HG02763 (cell line): ENCODE measurements around the gene JUND.

Experiments
- ATAC-seq: cut with Tn5 transposase; IDR thresholded peaks from one replicate; pipeline ENCODE4 v1.9.1; 2021; ENCODE audit warnings: mild to moderate bottlenecking, moderate library complexity; ENCODE audit not compliant: unreplicated experiment

JUND gene

DNA sequence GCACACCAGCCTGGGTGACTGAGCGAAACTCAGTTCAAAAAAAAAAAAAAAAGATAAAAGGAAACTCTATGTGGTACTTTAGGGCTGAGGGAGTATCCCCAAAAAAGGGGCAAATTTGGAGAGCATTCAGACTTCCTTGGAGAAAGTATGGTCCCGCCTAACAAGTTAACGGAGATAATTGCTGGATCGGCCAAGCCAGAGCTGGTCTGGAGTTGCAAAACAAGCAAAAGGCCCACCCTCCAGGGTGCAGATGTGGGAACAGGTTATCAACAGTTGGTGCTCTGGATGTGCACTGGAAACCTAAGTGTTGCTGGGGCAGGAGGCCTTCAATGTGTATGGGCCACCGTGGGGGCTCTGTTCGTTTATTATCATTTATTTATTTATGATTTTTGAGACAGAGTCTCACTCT is 10.0 kb downstream of the JUND start:
- no peak for ATAC-seq

DNA sequence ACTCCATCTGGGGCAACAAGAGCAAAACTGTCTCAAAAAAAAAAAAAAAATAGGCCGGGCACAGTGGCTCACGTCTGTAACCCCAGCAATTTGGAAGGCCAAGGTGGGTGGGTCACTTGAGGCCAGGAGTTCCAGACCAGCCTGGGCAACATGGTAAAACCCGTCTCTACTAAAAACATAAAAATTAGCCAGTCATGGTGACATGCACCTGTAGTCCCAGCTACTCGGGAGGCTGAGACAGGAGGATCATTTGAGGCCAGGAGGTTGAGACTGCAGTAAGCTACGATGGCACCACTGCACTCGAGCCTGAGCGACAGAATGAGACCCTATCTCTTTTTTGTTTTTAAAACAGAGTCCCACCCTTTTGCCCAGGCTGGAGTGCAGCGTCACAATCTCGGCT is 11.1 kb downstream of the JUND start:
- ATAC-seq: no peak

DNA sequence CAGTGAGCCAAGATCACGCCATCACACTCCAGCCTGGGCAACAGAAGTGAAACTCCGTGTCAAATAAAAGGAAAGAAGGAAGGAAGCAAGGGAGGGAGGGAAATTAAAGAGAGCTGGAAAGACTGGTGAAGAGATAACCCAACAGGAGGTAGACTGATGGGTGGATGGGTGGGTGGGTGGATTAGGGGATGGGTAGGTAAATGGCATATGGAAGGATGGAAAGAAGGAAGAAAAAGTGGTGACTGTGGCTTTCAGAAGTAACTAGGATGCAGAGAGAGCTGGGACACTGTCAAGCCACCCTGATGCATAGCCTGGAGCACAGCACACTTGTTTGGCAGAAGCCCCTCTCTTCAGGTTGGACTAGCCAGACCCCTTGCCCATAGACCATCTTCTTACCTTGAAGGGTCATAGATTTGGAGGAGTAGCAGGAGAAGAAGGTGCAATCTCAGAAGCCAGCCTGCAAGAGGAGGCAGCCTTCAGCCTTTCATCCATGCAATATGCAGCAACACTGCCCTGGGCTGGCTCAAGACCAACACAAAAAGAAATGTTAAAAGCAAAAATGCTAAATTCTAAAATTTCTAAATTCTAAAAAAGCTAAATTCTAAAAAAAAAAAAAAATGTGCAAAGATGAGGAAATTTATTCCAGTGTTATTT is 12.2 kb downstream of the JUND start:
- ATAC-seq: no peak

DNA sequence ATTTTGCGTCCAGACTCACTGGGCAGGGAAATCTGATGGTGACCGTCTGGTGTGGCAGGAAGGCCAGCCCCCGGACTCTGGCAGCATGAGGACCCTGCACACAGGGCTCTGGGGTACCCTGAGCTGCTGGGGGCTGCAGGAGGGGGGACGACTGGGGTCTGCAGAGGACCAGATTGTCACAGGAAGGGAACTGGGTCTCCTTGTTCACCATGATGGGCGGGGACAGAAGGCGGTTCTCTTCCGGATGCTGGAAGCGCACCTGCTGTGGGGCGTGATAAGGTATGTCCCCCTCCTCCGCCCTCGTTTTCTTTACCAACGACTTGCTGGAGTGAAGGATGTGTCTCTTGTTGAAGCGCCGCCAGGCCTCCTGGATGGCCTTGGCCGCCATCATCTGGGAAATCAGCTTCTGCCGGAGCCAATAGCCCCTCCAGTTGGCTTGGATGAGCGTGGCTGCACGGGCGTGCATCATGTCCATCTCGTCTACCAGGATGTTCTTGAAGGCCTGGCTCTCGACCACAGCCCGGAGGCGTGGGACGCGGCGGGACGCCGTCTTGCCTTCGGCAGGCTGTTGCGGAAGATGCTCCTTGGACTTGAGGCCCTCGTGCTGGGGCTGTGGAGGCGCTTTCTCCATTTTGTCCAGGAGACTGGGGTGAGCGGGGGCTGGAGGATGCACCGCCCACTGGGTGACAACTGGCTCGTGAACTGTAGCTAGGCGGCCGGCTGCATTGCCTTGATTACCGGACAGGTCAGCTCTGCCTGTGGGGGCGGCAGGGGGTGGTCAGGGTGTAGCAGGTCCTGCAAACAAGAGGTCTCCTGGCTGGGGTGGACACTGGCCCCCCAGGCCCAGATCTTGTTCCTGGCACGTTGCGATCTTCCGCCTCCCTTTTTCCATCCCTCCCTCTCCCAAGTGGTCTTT is 14.4 kb downstream of the JUND start:
- ATAC-seq: no peak

DNA sequence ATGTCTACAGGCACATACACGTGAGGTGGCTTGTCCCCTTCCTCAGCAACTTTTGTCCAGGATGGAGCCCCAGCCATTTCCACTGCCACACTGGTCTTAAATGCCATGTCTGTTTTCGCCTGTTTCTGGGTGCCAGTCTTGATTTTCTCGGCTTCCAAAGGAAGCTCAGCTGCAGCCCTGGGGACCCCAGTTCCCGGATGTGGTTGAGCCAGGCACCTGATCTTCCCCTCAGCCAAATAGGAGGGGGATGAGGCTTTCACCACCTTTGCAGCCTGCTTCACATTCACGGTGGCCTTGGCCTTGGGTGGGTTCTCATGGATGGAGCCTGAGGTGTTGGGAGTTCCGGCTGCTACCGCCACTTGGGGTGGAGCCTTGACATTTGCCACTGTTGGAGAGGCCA is 15.8 kb downstream of the JUND start:
- ATAC-seq: no peak

DNA sequence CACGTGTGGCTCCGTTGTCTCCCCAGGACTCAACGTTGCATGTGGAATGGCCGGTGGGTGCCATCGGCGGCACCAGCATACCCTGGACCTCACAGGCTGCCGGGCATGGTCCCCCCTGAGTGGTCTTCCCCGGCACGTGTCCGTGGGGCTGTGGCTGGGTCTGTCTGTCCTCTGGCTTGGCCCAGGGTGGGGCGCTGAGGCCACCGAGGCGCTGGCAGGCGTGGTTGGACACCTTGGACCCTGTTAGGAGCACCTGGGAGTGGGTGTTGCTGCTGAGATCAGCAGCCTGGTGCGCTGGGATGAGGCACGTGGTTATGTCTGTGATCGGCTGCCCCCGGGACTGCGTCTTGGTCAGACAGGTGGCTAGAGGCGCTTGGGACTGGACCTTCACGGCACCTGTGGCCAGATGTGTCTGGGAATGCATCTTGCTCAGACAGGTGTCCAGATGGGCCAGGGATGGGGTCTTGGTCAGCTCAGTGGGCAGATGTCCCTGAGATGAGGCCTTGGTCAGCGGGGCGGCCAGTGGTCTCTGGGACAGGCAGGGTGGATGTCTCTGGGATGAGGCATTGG is 16.4 kb downstream of the JUND start:
- ATAC-seq: no peak

DNA sequence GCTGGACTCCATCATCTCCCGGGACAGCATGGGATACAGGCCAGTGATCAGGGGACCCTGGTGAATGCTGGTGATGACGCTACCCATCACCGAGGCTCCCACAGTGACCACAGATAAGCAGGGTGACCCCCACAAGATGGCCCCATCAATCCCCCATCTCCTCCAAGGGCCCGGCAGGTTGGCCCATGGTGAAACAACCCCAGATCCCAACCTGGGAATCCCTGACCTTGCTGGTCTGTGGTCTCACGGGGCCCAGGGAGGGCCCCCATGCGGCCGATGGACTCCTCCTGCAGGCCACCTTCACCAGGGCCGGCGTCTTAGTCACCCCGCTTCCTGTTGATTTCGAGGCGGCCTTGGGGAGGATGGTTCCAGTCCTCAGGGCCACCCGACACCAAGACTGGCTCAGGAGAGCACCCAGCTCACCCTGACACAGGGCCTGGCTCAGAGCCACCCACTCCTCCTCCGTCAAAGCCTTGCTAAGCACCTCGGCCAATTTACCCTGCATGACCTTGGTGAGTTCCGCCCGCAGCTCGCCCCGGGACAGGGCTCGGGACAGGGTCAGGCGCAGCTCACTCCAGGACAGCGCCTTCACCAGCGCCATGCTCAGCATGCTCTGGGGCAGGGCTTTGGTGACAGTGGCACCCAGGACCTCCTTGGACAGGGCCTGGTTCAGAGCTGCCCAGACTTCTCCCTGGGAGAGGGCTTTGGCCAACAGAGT is 17.1 kb downstream of the JUND start:
- ATAC-seq: no peak

DNA sequence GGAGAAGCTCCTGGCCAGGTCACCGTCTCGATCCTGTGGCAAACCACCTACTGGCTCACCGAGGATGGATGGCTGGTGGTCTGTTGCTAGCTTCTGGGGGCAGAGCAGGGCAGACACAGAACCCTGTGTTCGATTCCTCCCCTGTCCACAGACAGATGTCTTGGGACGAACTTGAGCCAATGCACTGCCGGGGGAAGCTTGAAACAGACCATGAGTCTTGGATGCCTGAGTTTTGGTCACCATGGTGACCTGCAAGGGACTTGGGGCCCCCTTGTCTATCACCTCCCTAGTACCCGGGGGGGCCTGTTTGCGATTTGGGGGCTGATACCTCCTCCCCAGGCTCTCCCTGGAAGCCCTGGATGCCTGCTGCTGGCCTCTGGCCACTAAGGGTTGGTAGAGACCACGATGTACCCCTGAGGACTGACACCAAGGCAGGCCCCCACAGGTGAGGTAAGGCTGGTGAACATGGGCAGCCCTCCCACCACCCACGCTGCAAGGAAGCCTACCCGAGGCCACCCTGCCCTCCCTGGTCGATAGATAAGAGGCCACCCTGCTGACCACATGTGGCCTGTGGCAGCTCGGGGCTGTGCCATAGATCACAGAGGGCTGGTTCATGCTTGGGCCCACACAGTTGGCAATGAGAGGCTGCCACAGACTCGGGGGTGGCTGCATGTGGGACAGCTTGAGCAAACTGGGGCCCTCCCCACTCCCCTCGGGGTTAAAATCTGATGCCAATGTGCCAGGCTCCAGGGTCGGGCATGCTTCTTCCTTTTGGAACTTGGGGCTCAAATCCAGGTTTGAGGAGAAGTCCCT is 17.9 kb downstream of the JUND start:
- no peak for ATAC-seq

DNA sequence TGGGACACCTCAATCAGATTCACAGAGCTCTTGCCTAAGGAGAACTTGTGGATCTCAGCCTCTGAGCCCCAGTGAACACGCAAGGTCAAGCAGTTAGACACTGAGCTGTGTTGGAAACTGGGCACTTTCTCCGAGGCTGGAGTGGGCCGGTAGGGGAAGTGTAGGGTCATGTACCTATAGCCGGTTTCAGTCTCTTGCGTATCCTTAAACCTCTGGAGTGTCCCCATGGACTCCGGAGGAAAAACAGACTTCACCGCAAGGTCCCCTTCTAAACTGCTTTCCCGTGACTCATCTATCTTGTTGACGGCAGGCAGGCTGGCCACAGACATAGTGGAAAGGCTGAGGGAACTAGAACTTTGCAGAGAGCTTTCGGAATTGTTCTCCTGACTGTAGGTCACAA is 18.5 kb downstream of the JUND start:
- ATAC-seq: no peak

DNA sequence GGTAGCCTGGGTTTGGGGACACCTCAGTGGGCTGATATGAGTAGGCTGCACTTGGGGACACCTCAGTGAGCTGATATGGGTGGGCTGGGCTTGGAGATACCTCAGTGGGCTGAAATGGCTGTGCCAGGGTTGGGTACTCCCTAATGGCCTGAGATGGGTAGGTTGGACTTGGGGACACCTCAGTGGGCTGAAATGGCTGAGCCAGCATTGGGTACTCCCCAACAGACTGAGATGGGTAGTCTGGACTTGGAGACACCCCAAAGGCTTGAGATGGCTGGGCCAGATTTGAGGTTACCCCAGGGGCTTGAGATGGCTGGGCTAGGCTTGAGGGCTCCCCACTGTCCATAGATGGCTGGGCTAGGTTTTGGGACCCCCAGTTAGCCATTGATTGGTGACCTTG is 19.3 kb downstream of the JUND start:
- ATAC-seq: no peak

DNA sequence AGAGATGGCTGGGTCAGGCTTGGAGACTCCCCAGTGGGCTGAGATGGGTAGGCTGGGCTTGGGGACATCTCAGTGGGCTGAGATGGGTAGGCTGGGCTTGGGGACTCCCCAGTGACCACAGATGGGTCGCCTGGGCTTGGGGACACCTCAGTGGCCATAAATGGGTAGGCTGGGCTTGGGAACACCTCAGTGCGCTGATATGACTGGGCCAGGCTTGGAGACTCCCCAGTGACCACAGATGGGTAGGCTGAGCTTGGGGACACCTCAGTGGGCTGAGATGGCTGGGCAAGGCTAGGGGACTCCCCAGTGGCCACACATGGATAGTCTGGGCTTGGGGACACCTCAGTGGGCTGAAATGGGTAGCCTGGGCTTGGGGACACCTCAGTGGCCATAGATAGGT is 19.9 kb downstream of the JUND start:
- ATAC-seq: no peak

DNA sequence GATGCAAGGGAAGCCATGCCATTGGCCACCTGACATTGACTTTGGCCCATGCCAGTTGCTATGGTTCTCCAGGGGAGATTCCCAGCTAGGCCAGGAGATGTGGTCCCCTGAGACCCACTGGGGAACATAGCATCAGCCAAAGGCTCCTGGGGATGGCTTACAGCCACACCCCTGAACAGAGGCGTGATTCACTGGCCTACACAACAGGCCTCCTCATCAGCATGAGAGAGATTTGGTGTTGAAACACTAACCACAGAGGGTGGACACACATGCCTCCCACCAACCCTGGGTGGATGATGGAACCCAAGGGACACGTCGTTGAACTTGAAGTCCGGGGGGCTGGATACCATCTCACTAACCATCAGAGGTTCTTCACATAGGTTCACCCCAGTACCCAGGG is 21.5 kb downstream of the JUND start:
- ATAC-seq: no peak

DNA sequence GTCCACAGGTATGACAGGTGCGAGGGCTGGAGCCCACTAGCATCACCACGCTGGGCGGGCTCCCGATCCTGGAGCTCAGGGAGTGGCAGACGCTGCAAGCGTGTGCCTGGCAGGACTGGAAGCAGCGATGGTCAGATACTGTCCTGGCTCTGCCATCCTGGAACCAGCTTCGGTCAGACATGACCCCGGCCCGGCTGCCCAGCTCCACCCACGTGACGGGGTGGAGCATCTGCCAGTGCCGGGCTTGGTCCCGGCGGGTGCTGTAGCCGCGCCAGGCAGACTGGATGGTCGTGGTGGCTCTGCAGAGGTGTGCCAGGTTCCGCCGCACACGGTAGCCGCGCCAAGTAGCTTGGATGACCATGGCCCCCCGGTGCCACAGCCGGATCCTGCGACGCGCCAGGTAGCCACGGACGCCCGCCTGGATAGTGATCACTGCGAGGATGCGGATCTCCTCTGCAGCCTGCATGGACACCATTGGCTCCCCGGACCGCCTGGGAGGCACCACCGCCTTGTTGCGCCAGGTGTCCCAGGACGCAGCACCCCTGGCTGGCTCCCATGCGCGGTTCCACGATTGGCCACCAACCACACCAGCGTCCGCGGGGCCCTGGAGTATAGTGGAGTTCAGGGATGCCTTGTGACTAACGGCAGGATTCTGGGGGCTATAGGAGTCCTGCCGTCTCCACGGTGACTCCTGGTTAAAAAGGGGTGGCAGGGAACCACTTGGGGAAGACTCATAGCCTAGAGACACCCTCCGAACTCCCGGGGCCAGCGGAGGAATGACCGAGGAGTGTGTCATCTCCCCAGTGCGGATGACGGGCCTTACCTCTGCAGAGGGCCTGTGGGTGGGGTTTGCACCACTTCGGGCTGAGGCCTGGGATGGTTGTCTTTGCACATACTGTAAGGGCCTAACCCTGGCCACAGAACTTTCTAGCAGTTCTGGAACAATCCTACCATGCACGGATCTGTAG is 23.6 kb downstream of the JUND start:
- no peak for ATAC-seq

DNA sequence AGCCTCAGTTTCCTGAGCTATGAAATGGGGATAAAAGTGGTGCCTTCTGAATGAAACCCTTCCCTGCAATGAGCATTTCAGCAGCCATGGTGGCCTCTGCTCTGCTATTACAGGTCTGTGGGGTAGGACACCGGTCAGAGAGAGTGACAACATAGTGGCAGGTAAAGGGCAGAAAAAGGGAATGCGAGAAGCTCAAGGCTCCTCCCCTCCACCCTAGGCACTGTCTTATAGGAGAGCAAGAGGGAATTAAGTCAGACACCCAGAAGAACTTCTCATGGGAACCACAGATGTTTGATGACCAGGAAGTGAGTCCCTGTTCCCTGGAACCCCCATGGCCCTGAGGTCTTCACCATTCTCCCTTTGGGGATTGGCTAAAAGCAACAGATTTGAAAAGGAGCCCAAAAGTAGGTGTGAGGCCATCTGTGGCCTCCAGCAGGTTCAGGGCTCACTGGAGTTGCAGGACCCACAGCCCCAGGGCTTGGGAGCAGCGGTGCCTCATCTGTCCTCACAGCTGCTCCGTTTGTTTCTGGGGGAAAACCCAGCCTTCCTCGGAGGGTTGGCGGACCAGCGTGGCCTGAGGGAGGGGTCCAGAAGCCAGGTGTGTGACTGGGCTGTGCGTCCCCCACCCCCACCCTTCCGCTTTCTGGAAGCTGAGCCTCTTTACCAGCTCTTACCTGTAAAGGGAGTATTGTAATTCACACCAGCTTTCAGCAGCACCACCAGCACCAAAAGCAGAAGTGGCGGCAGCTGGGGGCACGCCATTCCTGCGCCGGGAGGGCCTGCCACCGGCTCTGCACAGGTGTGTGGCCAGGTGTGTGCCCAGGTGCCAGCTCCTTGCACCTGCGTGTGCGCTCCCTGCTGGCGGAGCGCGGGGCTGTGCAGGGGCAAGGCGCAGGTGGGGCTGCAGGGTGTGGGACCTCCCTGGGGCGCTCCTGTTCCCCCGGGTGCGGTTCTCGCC is 26.6 kb downstream of the JUND start:
- ATAC-seq: no peak

DNA sequence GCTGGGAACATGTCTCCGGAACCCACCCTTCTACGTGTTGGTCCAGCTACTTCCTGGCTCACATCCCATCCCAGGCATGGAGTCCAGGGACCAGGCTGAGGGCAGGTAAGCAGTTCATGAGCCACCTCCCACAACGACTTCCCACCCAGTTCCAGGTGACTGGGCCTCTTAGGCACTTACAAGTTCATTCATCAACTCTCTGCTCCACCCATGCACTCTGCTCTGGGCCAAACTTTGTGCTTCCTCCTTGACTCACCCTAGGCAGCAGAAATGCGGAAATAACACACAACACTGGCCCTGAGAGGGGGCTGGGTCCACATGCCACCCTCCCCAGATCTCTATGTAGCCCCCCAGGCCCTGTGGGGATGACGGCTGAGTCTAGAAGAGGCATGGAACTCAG is 27.7 kb downstream of the JUND start:
- no peak for ATAC-seq

DNA sequence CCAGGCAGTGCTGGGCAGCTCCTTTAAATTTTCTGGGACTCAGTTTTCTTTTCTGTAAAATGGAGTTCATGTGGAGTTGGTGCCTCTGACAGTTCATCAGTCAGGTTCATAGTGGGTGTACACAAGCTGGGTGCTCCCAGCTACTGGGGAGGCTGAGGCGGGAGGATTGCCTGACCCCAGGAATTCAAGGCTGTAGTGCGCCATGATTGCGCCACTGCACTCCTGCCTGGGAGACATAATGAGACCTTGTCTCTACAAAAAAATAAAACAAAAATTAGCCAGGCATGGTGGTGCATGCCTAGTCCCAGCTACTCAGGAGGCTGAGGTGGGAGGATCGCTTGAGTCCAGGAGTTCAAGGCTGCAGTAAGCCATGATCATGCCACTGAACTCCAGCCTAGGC is 28.3 kb downstream of the JUND start:
- ATAC-seq: no peak

DNA sequence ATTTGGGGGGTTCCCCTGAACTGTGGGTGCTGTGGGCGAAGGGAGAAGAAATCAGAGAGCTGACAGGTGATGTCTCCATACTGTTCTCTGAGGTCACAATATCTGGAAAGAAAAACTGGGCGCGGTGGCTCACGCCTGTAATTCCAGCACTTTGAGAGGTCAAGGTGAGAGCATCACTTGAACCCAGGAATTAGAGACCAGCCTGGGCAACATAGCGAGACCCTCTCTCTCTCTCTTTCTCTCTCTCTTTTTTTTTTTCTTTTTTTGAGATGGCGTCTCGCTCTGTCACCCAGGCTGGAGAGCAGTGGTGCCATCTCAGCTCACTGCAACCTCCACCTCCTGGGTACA is 29.1 kb downstream of the JUND start:
- ATAC-seq: no peak

DNA sequence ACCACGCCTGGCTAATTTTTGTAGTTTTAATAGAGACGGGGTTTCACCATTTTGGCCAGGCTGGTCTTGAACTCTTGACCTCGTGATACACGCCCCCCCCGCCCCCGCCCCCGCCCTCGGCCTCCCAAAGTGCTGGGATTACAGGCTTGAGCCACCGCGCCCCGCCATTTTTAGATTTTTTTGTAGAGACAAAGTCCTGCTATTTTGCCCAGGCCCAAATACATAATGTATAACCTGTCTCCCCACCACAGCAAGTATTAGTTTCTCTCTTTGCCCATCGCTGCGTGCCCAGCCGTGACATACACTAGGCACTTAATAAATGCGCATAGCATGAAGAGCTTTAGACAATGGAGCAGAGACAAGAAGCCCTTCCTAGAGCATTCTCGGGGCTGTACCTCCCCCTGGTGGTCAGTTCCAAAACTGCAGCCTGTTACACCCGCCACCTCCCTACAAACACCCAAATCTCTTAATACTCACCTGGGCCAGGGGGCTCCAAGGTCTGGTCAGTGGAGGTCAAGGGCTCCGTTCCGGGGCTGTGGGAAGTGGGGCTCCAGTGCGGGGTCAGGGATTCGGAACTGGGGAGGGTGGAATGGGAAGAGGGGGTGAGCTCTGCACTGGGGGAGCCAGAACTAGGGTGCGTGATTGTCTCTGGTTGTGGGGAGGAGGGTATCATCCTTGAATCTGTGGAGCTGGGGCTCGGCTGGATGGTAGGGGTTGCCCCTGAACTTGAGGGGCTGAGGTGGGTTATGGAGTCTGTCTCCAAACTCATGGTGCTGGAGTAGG is 29.6 kb downstream of the JUND start:
- ATAC-seq: no peak
